Muscle of arm (tissue), 14 donors: Measurements from ENCODE around the gene APRT. TPM values are rescaled to one million over a fixed set of nuclear protein-coding genes. Genes with fewer than 3 reads are reported as not detected.

Source experiments
- DNase-seq: peaks from one replicate; pipeline ENCODE4 v3.0.0-alpha.2; 2013
- long read RNA-seq, 11 donors: transcript quantifications; one replicate each; lab custom pipeline, GENCODE V29; 2026
- polyA plus RNA-seq, 12 donors: library from polyadenylated mRNA; unstranded; fragments of 120-200 nt; gene quantifications; one replicate each; pipeline ENCODE4 v1.2.1, GENCODE V29; 2013; ENCODE audit not compliant: insufficient read length in 12 of 12

Gene APRT
- polyA plus RNA-seq: 10 to 100 TPM in 11 of 12 donors, not detected in 1; 45.8 to 73.6 (median 56.0) TPM
- long read RNA-seq, donor 1, transcript APRT-202 (5 exons, 664 nt): minor isoform, 20 of 123 reads
- long read RNA-seq, donor 1, transcript APRT-201 (5 exons, 947 nt): major isoform, 67 of 123 reads
- long read RNA-seq, donor 1, transcript APRT-210 (2 exons, 490 nt): minor isoform, 5 of 123 reads
- long read RNA-seq, donor 1, partial matches to known transcripts: 6 of 123 reads
- long read RNA-seq, donor 1, other reads (novel, unspliced or antisense): 20 of 123 reads
- long read RNA-seq, donor 2, transcript APRT-202 (5 exons, 664 nt): minor isoform, 11 of 61 reads
- long read RNA-seq, donor 2, transcript APRT-201 (5 exons, 947 nt): major isoform, 35 of 61 reads
- long read RNA-seq, donor 2, partial matches to known transcripts: 0 of 61 reads
- long read RNA-seq, donor 2, other reads (novel, unspliced or antisense): 11 of 61 reads
- long read RNA-seq, donor 3, transcript APRT-201 (5 exons, 947 nt): major isoform, 25 of 31 reads
- long read RNA-seq, donor 3, partial matches to known transcripts: 0 of 31 reads
- long read RNA-seq, donor 3, other reads (novel, unspliced or antisense): 0 of 31 reads
- long read RNA-seq, donor 4, transcript APRT-202 (5 exons, 664 nt): minor isoform, 5 of 23 reads
- long read RNA-seq, donor 4, transcript APRT-201 (5 exons, 947 nt): major isoform, 8 of 23 reads
- long read RNA-seq, donor 4, partial matches to known transcripts: 0 of 23 reads
- long read RNA-seq, donor 4, other reads (novel, unspliced or antisense): 6 of 23 reads
- long read RNA-seq, donor 5, transcript APRT-202 (5 exons, 664 nt): minor isoform, 18 of 71 reads
- long read RNA-seq, donor 5, transcript APRT-201 (5 exons, 947 nt): major isoform, 48 of 71 reads
- long read RNA-seq, donor 5, partial matches to known transcripts: 0 of 71 reads
- long read RNA-seq, donor 5, other reads (novel, unspliced or antisense): 5 of 71 reads
- long read RNA-seq, donor 6, transcript APRT-201 (5 exons, 947 nt): major isoform, 19 of 29 reads
- long read RNA-seq, donor 6, transcript APRT-202 (5 exons, 664 nt): minor isoform, 9 of 29 reads
- long read RNA-seq, donor 6, partial matches to known transcripts: 0 of 29 reads
- long read RNA-seq, donor 6, other reads (novel, unspliced or antisense): 0 of 29 reads
- long read RNA-seq, donor 7, transcript APRT-201 (5 exons, 947 nt): major isoform, 29 of 54 reads
- long read RNA-seq, donor 7, transcript APRT-202 (5 exons, 664 nt): minor isoform, 11 of 54 reads
- long read RNA-seq, donor 7, partial matches to known transcripts: 7 of 54 reads
- long read RNA-seq, donor 7, other reads (novel, unspliced or antisense): 6 of 54 reads
- long read RNA-seq, donor 8, transcript APRT-202 (5 exons, 664 nt): minor isoform, 11 of 88 reads
- long read RNA-seq, donor 8, transcript APRT-201 (5 exons, 947 nt): major isoform, 43 of 88 reads
- long read RNA-seq, donor 8, partial matches to known transcripts: 18 of 88 reads
- long read RNA-seq, donor 8, other reads (novel, unspliced or antisense): 11 of 88 reads
- long read RNA-seq, donor 9, transcript APRT-201 (5 exons, 947 nt): major isoform, 21 of 32 reads
- long read RNA-seq, donor 9, transcript APRT-202 (5 exons, 664 nt): minor isoform, 10 of 32 reads
- long read RNA-seq, donor 9, partial matches to known transcripts: 0 of 32 reads
- long read RNA-seq, donor 9, other reads (novel, unspliced or antisense): 0 of 32 reads
- long read RNA-seq, donor 10, transcript APRT-201 (5 exons, 947 nt): major isoform, 29 of 40 reads
- long read RNA-seq, donor 10, transcript APRT-202 (5 exons, 664 nt): minor isoform, 11 of 40 reads
- long read RNA-seq, donor 10, partial matches to known transcripts: 0 of 40 reads
- long read RNA-seq, donor 10, other reads (novel, unspliced or antisense): 0 of 40 reads
- long read RNA-seq, donor 11, transcript APRT-202 (5 exons, 664 nt): minor isoform, 19 of 71 reads
- long read RNA-seq, donor 11, transcript APRT-201 (5 exons, 947 nt): major isoform, 38 of 71 reads
- long read RNA-seq, donor 11, partial matches to known transcripts: 0 of 71 reads
- long read RNA-seq, donor 11, other reads (novel, unspliced or antisense): 12 of 71 reads

DNA sequence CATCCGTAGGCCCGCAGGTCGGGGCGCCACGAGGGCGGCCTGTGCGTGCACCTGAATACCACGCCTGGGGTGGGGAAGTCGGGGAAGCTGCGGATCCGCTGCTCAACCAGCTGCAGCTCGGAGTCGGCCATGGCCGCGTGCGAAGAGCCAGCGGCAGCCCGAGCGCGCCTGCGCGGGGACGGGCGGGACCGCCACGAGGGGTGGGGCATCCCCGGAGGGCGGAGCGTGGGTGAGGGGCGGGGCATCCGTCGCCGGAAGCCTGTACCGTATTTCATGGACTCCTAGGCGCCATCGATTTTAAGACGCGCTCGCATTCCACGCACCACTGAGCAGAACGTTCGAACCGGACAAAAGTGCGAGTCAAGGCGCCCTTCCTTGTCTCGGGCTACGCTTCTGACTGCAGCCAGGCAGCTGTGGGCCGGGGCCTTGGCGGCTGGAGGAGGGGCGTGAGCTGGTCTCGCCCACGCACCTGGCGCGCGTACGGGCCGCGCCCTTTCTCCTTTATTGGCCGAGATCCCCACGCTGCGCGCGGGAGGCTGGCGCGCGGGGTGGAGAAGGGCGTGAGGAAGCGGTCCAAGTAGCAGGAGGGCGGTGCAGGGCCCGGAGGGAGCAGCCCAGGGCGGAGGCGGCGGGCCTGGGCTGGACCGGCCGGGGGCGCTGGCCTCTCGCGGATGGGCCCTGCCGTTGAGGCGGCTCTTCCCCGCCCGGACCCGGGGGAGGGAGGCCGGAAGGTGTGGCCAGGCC lies at the start of gene APRT:
Gene APRT (minus strand): TSS at position 160 of the 744 bp plus-strand sequence. CDS start 29 bp downstream, at position 131.
- DNase-seq: peak; percentile 95

- DNase-seq: no peak
These were observed 49.6 kb upstream of the APRT start for GRCh38 chr16:88861359-88861758.

GRCh38 chr16:88859381-88860091 lies 47.8 kb upstream of the APRT start:
- DNase-seq: no peak

DNA sequence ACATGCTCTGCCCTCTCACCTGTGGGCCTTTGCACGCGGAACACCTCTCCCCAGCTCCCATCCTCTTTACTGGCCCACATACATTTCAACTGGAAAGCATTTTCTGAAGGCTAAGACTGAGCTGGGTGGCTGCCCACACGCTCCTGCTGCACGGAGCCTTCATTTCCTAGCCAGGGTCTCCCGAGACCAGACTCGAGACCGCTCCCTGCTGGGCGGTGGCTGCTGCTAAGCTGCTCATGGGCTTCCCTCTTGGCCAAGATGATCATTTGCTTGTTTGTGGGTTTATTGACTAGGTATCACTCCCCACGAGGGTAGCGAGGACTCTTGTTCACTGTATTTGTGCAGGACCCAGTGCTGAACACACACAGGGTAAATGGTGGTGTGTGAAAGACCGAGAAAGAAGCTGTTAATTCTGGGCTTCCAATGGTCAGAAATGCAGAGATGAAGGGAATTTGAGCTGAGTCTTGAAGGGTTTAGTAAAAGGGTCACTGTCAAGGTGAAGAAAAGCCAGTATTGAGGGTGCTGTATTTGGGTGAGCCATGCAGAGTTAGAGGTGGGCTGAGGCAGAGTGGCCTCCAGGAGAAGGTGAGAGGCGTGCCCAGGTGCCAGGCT lies 46.1 kb upstream of the APRT start:
- DNase-seq: peak; percentile 53

GRCh38 chr16:88856828-88857727 lies 45.4 kb upstream of the APRT start, which contains the start of the genes GALNS and TRAPPC2L:
Gene GALNS (minus strand): TSS chr16:88856947. CDS start chr16:88856877, 70 bp downstream.
Gene TRAPPC2L (plus strand): TSS chr16:88857127. CDS start chr16:88857151, 24 bp downstream.
- peak; percentile 97 for DNase-seq

GRCh38 chr16:88856122-88856827 lies 44.5 kb upstream of the APRT start:
- no peak for DNase-seq

DNA sequence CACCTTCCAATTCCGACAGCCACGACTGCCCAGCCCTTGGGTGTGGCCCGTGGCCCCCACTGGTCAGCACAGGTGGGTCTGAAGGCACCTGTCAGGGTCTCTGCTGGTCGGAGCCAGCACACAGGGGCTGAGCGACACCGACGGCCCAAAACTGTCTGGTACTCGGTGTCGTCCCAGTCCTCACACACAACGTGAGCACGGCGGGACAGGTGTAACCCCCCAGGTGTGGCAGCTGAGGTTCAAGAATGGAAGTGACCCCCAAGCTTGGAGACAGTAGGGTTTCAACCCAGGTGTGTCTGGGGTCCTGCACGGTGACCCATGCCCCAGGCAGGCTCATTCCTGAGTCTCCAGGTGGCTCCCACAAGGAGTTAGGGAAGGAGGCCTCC lies 44.0 kb upstream of the APRT start:
- no peak for DNase-seq

DNA sequence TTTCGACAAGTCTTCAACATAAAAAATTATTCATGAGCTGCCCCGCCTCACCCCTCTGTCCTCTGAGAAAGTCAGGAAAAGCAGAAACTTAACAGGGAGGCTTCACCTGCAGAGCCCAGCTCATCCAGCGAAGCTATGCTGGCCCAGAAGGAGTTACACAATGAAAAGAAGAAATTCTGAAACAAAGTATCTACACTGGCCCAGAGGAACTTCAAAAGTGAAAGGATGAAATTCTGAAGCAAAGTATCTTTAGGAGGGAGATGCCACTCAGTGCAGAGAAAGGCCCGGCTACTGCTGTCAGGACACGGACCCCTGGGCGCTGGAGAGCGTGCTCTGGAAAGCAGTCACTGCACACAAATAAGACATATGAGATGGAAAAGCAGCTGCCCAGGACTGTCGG lies 43.4 kb upstream of the APRT start:
- DNase-seq: no peak

- no peak for DNase-seq
These were observed 42.8 kb upstream of the APRT start for GRCh38 chr16:88854306-88855111.

DNA sequence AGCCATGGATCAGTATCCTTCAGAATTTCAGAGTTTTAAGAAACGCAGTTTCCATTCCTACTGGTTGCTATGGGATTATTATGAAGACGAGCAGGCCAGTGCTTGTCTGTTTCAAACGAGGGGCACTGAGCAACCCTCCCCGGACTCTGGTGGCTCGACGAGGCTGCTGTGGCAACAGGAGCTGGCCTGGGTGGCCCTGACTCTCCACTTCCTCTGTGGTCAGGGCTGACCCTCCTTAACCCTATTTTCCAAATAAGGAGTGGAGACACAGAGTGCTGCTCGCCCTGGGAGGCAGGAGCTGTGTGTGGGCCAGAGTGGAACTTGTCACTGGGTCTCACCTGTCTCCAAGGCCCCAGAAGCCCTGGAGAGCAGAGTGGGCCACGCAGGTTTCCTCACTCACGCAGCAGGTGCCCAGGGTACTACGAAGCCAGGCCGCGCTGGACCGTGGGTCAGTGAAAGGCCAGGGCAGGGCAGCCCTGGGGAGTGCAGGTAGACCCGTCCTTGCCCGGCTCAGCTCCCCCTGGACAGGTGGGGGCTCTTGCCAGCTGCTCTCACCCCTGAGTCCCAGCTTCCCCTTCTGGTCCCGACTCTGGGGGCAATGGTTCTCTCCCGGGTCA lies 41.7 kb upstream of the APRT start:
- no peak for DNase-seq

DNA sequence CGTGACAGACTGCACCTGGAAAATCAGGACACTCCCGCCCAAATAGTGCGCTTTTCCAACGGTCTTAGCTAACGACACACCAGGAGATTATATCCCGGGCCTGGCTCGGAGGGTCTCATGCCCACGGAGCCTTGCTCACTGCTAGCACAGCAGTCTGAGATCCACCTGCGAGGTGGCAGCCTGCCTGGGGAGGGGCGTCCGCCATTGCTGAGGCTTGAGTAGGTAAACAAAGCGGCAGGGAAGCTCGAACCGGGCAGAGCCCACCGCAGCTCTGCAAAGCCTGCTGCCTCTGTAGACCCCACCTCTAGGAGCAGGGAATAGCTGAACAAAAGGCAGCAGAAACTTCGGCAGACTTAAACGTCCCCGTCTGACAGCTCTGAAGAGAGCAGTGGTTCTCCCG lies 39.9 kb upstream of the APRT start:
- DNase-seq: no peak

DNA sequence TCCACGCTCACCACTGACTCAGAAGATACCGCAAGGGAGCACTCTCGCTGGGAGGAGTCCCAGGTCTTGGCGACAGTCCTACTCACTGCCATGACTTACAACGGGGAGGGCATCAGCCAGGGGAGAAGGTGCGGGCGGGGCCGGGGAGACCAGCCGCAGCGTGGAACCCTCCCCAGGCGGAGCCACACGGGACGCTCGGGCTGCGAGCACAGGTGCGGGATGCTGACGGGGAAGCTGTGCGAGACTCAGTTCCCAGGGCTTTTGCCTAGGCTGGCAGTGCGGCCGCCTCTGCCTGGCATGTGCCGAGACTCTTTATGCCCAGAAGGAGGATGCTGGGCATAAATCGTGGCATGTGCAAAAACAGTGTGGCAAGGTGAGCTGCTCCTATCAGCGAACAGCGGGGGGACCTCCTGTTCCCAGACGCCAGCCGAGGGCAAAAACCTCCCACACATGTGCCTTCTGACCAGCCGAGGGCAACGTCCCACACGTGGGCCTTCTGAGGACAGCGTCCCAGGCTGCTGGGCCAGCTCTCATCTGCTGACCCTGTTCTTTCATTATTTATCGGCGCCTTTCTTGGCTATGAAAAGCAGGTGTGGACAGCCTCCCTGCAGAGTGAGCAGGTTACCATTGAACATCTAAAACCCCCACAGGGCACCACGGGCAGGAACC lies 38.9 kb upstream of the APRT start:
- DNase-seq: no peak

DNA sequence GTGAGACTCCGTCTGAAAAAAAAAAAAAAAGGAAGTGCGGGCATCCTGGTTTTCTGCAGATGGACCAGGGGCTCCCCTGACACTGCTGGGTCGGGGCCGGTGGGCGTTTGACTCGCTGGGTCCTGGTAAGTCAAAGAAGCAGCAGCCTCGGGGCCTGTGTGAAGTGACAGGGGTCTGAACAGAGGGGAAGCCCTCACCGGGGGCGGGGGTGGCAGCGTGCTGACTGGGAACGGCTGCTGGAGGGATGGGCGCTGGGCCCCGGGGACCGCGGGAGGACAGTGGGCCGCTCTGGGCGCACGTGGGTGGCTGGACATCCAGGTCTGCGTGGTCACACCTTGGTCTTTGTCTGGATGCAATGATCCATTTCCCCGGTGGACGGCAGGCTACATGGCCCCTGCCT lies 36.8 kb upstream of the APRT start:
- DNase-seq: no peak

DNA sequence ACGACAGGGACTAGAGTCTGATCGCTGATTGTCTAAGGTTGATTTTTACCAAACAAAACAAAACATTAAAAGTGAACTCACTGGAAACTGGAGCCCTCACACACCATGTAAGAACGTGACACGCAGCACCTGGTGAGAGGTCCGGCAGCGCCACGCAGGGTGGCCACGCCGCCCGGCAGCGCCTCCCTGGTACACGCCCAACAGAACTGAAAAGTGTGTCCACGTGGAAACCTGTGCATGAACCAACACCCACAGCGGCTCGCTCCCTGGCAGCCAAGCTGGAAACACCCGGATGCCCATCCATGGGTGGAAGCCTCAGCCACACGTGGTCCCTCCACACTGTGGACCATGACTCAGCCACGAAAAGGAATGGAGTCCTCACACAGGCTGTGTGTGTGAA lies 35.9 kb upstream of the APRT start:
- DNase-seq: no peak
